CD4-positive, CD25-positive, alpha-beta regulatory T cell (primary cell): ENCODE results near the gene FBLN7. TPM values are rescaled to one million over a fixed set of nuclear protein-coding genes. Genes with fewer than 3 reads are reported as not detected.
"Not testable (repeated sequence)": the region's sequence is repeated elsewhere in the genome, so short reads cannot be mapped to it uniquely, and the experiment has no call there.

Experiments
- ATAC-seq, 2 donors: fragments of 150-1000 bp; cut with Tn5 transposase; one replicate each; pipeline ENCODE4 v1.10.0; 2021; ENCODE audit warnings: low read depth in 2 of 2, moderate number of reproducible peaks in 2 of 2, moderate library complexity in 1 of 2
- DNase-seq, 3 donors: peaks; one replicate each; pipeline versions ENCODE4 v3.0.0 to v3.0.0-alpha.2; 2012 to 2022; ENCODE audit warnings: mixed read lengths in 1 of 3
- H3K27ac ChIP-seq: one replicate; pipeline ENCODE4 v1.7.0; 2013; ENCODE audit warnings: mild to moderate bottlenecking, low read length; ENCODE audit not compliant: insufficient read depth, poor library complexity, severe bottlenecking
- H3K27me3 ChIP-seq: one replicate; pipeline ENCODE4 v1.7.0; 2013; ENCODE audit warnings: low read length; ENCODE audit not compliant: control insufficient read depth, insufficient read depth
- H3K36me3 ChIP-seq: one replicate; pipeline ENCODE4 v1.7.0; 2013; ENCODE audit warnings: mild to moderate bottlenecking, low read length, moderate library complexity; ENCODE audit not compliant: control insufficient read depth, insufficient read depth
- H3K4me1 ChIP-seq: 2 replicates; pipeline ENCODE4 v1.7.0; 2013; ENCODE audit warnings: mild to moderate bottlenecking, low read length; ENCODE audit not compliant: insufficient read depth, control insufficient read depth, poor library complexity, severe bottlenecking
- H3K4me3 ChIP-seq: one replicate; pipeline ENCODE4 v1.7.0; 2013; ENCODE audit warnings: low read depth, mild to moderate bottlenecking, low read length, moderate library complexity
- H3K9me3 ChIP-seq, 2 experiments: 1 replicate in 1 of 2; 2 replicates in 1 of 2; pipeline ENCODE4 v1.7.0; 2013; ENCODE audit warnings: low read length in 2 of 2, mild to moderate bottlenecking in 1 of 2, moderate library complexity in 1 of 2; ENCODE audit not compliant: control insufficient read depth in 2 of 2
- H3K27ac Mint-ChIP-seq, 3 donors: one replicate each; pipeline ENCODE4 v1.8.0; 2020 to 2022; ENCODE audit warnings: mild to moderate bottlenecking in 3 of 3, mixed read lengths in 3 of 3, moderate library complexity in 2 of 3
- H3K27me3 Mint-ChIP-seq: one replicate; pipeline ENCODE4 v1.8.0; 2022; ENCODE audit warnings: mild to moderate bottlenecking, mixed read lengths
- H3K36me3 Mint-ChIP-seq: one replicate; pipeline ENCODE4 v1.8.0; 2020; ENCODE audit warnings: mixed read lengths
- H3K4me1 Mint-ChIP-seq, 4 donors: one replicate each; pipeline ENCODE4 v1.8.0; 2020 to 2022; ENCODE audit warnings: mixed read lengths in 4 of 4, mild to moderate bottlenecking in 1 of 4
- H3K4me3 Mint-ChIP-seq, 4 donors: one replicate each; pipeline ENCODE4 v1.8.0; 2020 to 2022; ENCODE audit warnings: mild to moderate bottlenecking in 4 of 4, mixed read lengths in 4 of 4, moderate library complexity in 3 of 4
- H3K9me3 Mint-ChIP-seq, 7 donors: one replicate each; pipeline ENCODE4 v1.8.0; 2020 to 2022; ENCODE audit warnings: mixed read lengths in 7 of 7, mild to moderate bottlenecking in 3 of 7, moderate library complexity in 2 of 7
- polyA plus RNA-seq, 4 donors: library from polyadenylated mRNA; unstranded; fragments of 300-500 nt; fragmentation: Illumina TruSeq; gene quantifications; one replicate each; pipeline ENCODE4 v1.2.3, GENCODE V29; 2021
- total RNA-seq: library from RNA; stranded (reverse); gene quantifications from one replicate; pipeline ENCODE4 v1.2.3, GENCODE V29; 2022

The FBLN7 gene
- total and polyA plus RNA-seq, 5 donors from 2014 or later = 19.3 to 40.2 (median 36.0) TPM

DNA sequence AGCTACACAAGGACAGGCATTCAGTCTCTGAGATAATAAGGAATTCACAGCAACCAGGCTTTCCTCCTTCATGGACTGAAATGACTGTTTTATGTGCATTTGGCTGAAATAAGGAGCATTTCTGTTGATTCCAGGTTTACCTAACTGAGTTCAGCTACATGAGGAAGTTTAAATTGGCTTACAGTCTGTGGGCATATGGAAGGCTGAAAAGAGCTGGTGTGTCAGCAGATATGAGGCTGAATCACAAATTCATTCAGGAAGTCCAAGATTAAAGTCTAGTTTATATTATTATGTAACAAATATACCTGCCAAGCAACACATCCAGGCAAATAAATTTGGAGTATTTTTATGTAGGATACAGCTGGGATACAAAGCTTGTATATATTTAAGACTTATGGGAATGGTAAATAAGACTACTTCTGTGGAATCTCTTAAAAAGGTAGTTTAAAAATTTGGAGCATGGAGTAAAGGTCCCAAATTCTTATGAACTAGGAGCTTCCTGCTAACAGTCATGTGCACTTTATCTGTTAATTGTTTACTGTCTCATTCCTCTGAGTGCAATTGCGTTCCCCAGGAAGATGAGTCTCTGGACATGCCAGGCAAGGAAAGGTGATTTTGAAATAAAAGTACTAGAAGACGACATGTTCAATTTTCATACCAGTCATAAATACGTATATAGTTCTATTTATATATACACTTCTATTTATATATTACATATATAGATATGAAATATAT lies 63.7 kb downstream of the FBLN7 start:
- H3K36me3 Mint-ChIP-seq = peaks cover 22% of the 10 kb centered on the region
- DNase-seq (no peak), ATAC-seq (no peak)
- no peak overlapping the region for H3K27ac Mint-ChIP-seq
- peaks cover 14 to 18% of the 10 kb centered on the region in 2 experiments for H3K9me3 ChIP-seq
- H3K4me1 Mint-ChIP-seq = peaks cover 0 to 10% (median 3%) of the 10 kb centered on the region in 4 donors
- no peaks in the 10 kb centered on the region for H3K27me3 Mint-ChIP-seq
- no peaks in the 10 kb centered on the region for H3K27me3 ChIP-seq
- H3K9me3 Mint-ChIP-seq = peaks cover 0 to 13% (median 7%) of the 10 kb centered on the region in 7 donors
- no peaks in the 10 kb centered on the region for H3K4me1 ChIP-seq
- H3K36me3 ChIP-seq = no peaks in the 10 kb centered on the region
- no peak overlapping the region for H3K4me3 ChIP-seq
- no peak overlapping the region for H3K27ac ChIP-seq
- H3K4me3 Mint-ChIP-seq = no peak overlapping the region

DNA sequence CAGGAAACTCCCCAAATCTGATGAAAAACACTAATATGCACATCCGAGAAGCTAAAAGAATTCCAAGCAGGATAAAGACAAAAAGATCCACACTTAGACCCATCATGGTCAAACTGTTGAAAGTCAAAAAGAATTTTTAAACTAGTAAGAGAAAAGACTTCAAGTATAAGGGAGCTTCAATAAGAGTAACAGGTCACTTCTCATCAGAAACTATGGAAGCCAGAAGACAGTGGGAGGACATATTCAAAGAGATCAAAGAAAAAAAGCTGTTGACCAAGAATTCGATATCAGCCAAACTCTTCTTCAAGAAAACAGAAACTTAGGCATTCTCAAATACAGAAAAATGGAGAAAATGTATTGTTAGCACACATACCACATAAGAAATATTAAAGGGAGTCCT lies 66.2 kb downstream of the FBLN7 start:
- H3K4me1 Mint-ChIP-seq = peaks cover 0 to 11% (median 6%) of the 10 kb centered on the region in 4 donors

DNA sequence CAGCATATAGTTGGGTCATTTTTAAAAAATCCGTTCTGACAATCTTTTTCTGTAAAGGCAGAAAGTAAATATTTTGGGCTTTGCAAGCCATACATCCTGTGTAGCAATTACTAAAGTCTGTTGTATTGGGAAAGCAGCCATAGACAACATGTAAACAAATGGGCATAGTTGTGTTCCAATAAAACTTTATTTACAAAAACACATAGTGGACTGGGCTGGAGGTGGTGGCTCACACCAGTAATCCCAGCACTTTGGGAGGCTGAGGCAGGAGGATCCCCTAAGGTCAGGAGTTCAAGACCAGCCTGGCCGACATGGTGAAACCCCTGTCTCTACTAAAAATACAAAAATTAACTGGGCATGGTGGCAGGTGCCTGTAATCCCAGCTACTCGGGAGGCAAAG lies 69.7 kb downstream of the FBLN7 start:
- H3K27me3 Mint-ChIP-seq, H3K27me3 ChIP-seq, ATAC-seq, H3K27ac ChIP-seq, H3K4me3 ChIP-seq, H3K4me3 Mint-ChIP-seq, H3K27ac Mint-ChIP-seq, H3K4me1 ChIP-seq, DNase-seq, H3K4me1 Mint-ChIP-seq: not testable (repeated sequence)
- Mint-ChIP-seq H3K36me3 (peaks cover 35% of the 10 kb centered on the region), H3K9me3 (peaks cover 0 to 13% (median 6%) of the 10 kb centered on the region in 7 donors)
- Histone ChIP-seq H3K9me3 (peaks cover 14 to 16% of the 10 kb centered on the region in 2 experiments), H3K36me3 (peaks cover 11% of the 10 kb centered on the region)

More for the DNA sequence above, 66.2 kb downstream of the FBLN7 start:
- ATAC-seq = no peak
- no peaks in the 10 kb centered on the region for H3K36me3 ChIP-seq
- no peaks in the 10 kb centered on the region for H3K4me1 ChIP-seq
- DNase-seq = peak in 2 of 3 donors; percentile 14 to 22
- H3K27ac Mint-ChIP-seq = no peak overlapping the region
- H3K27ac ChIP-seq = no peak overlapping the region
- H3K4me3 ChIP-seq = no peak overlapping the region
- H3K27me3 Mint-ChIP-seq = no peaks in the 10 kb centered on the region
- peaks cover 14 to 18% of the 10 kb centered on the region in 2 experiments for H3K9me3 ChIP-seq
- no peak overlapping the region for H3K4me3 Mint-ChIP-seq
- H3K9me3 Mint-ChIP-seq = peaks cover 0 to 12% (median 7%) of the 10 kb centered on the region in 7 donors
- no peaks in the 10 kb centered on the region for H3K27me3 ChIP-seq
- H3K36me3 Mint-ChIP-seq = peaks cover 25% of the 10 kb centered on the region

DNA sequence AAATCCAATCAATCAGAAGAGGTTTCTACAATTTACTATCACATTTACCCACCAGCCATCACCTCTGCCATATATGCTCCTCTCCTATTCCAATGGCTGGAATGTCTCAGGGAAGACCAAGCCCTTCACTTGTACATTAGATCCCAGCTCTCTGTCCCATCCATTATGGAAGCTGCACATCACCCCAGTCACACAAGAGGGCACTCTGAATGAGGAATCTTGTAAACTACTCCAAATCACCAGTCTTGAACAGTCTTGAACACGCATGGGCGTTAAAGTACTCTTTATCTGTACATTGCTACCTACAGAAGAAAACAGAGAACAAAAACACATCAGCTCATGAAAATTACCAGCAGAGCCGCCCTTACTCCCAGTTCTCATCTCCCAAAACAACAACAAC lies 78.0 kb downstream of the FBLN7 start:
- H3K36me3 ChIP-seq = peaks cover 32% of the 10 kb centered on the region
- no peak for DNase-seq
- H3K27ac ChIP-seq = no peak overlapping the region
- H3K27ac Mint-ChIP-seq = peak overlapping the region in 1 of 3 donors; percentile 66
- no peak overlapping the region for H3K4me3 Mint-ChIP-seq
- H3K36me3 Mint-ChIP-seq = peaks cover 34% of the 10 kb centered on the region
- H3K9me3 Mint-ChIP-seq = peaks cover 0 to 8% (median 1%) of the 10 kb centered on the region in 7 donors
- ATAC-seq = no peak
- H3K4me3 ChIP-seq = no peak overlapping the region
- no peaks in the 10 kb centered on the region for H3K27me3 Mint-ChIP-seq
- H3K4me1 ChIP-seq = no peaks in the 10 kb centered on the region
- peaks cover 4 to 14% of the 10 kb centered on the region in 2 experiments for H3K9me3 ChIP-seq
- H3K27me3 ChIP-seq = no peaks in the 10 kb centered on the region
- H3K4me1 Mint-ChIP-seq = peaks cover 0 to 7% (median 4%) of the 10 kb centered on the region in 4 donors

DNA sequence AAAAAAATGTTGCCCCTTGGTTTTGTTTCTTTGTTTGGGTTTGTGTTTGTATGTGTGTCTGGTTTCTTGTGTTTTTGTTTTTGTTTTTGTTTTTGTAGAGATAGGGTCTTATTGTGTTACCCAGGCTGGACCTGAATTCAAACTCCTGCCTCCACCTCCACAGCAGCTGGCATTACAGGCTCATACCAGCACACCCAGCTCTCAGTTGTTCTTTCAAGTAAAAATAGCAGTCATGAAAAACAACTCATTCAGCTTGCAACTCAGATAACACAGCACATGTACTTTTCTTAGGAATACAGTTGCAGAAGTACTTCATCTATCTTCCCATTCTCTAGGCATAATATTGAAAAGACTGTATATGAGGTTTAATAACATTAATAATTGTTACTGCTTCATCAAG lies 79.7 kb downstream of the FBLN7 start:
- H3K27ac Mint-ChIP-seq = no peak overlapping the region
- Histone ChIP-seq H3K9me3 (peaks cover 4 to 17% of the 10 kb centered on the region in 2 experiments), H3K4me1 (no peaks in the 10 kb centered on the region), H3K27me3 (no peaks in the 10 kb centered on the region), H3K27ac (no peak overlapping the region), H3K36me3 (peaks cover 41% of the 10 kb centered on the region), H3K4me3 (no peak overlapping the region)
- no peak overlapping the region for H3K4me3 Mint-ChIP-seq
- no peaks in the 10 kb centered on the region for H3K27me3 Mint-ChIP-seq
- no peak for DNase-seq
- H3K4me1 Mint-ChIP-seq = peaks cover 0 to 16% (median 15%) of the 10 kb centered on the region in 4 donors
- no peak for ATAC-seq
- H3K36me3 Mint-ChIP-seq = peaks cover 44% of the 10 kb centered on the region
- H3K9me3 Mint-ChIP-seq = peaks cover 0 to 13% (median 6%) of the 10 kb centered on the region in 7 donors

DNA sequence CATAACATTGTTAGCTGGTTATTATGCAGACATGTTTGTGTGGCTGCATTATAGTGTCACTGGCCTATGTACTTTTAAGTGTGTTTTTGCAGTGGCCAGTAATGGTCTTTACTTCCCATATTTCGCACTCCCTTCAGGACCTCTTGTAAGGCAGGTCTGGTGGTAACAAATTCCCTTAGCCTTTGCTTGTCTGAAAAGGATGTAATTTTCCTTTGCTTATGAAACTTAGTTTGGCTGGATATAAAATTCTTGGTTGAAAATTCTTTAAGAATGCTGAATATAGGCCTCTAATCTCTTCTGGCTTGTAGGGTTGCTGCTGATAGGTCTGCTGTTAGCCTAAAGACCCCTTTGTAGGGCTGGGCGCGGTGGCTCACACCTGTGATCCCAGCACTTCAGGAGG lies 82.0 kb downstream of the FBLN7 start:
- H3K27ac Mint-ChIP-seq = peak overlapping the region in 1 of 3 donors; percentile 48
- no peak for ATAC-seq

DNA sequence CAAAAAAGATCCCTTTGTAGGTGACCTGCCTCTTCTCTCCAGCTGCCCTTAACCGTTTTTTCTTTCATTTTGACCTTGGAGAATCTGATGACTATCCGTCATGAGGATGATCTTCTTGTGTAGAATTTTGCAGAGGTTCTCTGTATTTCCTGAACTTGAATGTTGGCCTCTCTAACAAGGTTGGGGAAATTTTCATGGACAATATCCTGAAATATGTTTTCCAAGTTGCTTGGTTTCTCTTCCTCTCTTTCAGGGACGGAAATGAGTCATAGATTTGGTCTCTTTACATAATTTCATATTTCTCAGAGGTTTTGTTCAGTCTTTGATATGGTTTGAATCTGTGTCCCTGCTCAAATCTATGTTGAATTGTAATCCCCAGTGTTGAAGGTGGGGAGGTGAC lies 82.6 kb downstream of the FBLN7 start:
- no peaks in the 10 kb centered on the region for H3K27me3 Mint-ChIP-seq
- H3K36me3 Mint-ChIP-seq = peaks cover 42% of the 10 kb centered on the region
- DNase-seq (no peak), ATAC-seq (no peak)
- Histone ChIP-seq H3K27me3 (no peaks in the 10 kb centered on the region), H3K9me3 (peaks cover 4 to 17% of the 10 kb centered on the region in 2 experiments), H3K4me3 (no peak overlapping the region), H3K27ac (no peak overlapping the region), H3K36me3 (peaks cover 37% of the 10 kb centered on the region), H3K4me1 (no peaks in the 10 kb centered on the region)
- H3K4me1 Mint-ChIP-seq = peaks cover 0 to 25% (median 17%) of the 10 kb centered on the region in 4 donors
- no peak overlapping the region for H3K27ac Mint-ChIP-seq
- peaks cover 0 to 13% (median 6%) of the 10 kb centered on the region in 7 donors for H3K9me3 Mint-ChIP-seq
- no peak overlapping the region for H3K4me3 Mint-ChIP-seq

More for the DNA sequence above, 82.0 kb downstream of the FBLN7 start:
- H3K4me1 Mint-ChIP-seq = peaks cover 0 to 25% (median 17%) of the 10 kb centered on the region in 4 donors
- H3K27me3 ChIP-seq = no peaks in the 10 kb centered on the region
- H3K36me3 Mint-ChIP-seq = peaks cover 43% of the 10 kb centered on the region
- H3K27ac ChIP-seq = no peak overlapping the region
- H3K36me3 ChIP-seq = peaks cover 38% of the 10 kb centered on the region
- H3K4me1 ChIP-seq = no peaks in the 10 kb centered on the region
- H3K4me3 ChIP-seq = no peak overlapping the region
- H3K9me3 Mint-ChIP-seq = peaks cover 0 to 13% (median 6%) of the 10 kb centered on the region in 7 donors
- H3K9me3 ChIP-seq = peaks cover 4 to 17% of the 10 kb centered on the region in 2 experiments
- no peak for DNase-seq
- H3K4me3 Mint-ChIP-seq = no peak overlapping the region
- no peaks in the 10 kb centered on the region for H3K27me3 Mint-ChIP-seq
